B cell (primary cell): ENCODE results near the gene MYCBP2.

Experiments used
- CTCF ChIP-seq: fragments of 200-600 bp; IDR thresholded peaks from one replicate; pipeline ENCODE4 v1.8.0; 2022; ENCODE audit warnings: antibody characterized with exemption, mild to moderate bottlenecking
- EZH2 ChIP-seq: IDR thresholded peaks from 2 replicates; pipeline ENCODE4 v1.6.1; 2012; ENCODE audit warnings: borderline replicate concordance, low read depth, mild to moderate bottlenecking, moderate library complexity, low read length; ENCODE audit not compliant: insufficient read depth, poor library complexity, severe bottlenecking

- TF ChIP-seq CTCF (no peak), EZH2 (no peak)
Measured at GRCh38 chr13:77313923-77314322, 13.0 kb downstream of the MYCBP2 start.
